DND-41 (cell line): ENCODE data around the gene EPS8L2.

ENCODE experiments used
- CTCF ChIP-seq: IDR thresholded peaks from 2 replicates; pipeline ENCODE4 v1.5.1; 2012; ENCODE audit warnings: borderline replicate concordance, low read length, moderate library complexity, mild to moderate bottlenecking; ENCODE audit not compliant: poor library complexity, severe bottlenecking; ENCODE audit errors: extremely low read depth
- EZH2 ChIP-seq: IDR thresholded peaks from 3 replicates; pipeline ENCODE4 v1.6.1; 2012; ENCODE audit warnings: borderline replicate concordance, low read depth, mild to moderate bottlenecking, moderate library complexity, low read length, inconsistent platforms; ENCODE audit not compliant: severe bottlenecking

DNA sequence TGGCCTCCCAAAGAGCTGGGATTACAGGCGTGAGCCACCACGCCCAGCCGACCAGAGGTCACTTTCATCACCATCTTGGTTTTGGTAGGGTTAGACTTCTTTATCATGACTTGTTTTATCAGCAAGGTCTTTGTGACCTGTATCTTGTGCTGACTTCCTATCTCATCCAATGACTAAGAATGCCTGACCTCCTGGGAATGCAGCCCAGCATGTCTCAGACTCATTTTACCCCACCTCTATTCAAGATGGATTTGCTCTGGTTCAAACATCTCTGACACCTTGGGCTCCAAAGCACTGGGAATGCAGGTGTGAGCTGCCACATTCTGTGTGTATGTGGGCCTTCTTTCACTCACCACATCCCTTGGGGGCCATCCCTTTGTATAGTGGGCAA, 36.1 kb downstream of the EPS8L2 start:
- TF ChIP-seq CTCF (no peak), EZH2 (no peak)
